Tracheal epithelial cell (primary cell): Measurements from ENCODE around the gene RBBP9. TPM values are rescaled to one million over a fixed set of nuclear protein-coding genes. Genes with fewer than 3 reads are reported as not detected.

Experiments used
- total RNA-seq: library from RNA; depleted of rRNA; stranded (reverse); fragments of >200 nt; gene quantifications from 2 replicates; pipeline ENCODE4 v1.2.1, GENCODE V29; 2014

The RBBP9 gene
- 11.9 and 12.0 TPM in 2 replicates for total RNA-seq

GRCh38 chr20:18496740-18497592 lies at the start of gene RBBP9:
TSS of gene RBBP9 (minus strand) at chr20:18497225. CDS start at chr20:18497167, 58 bp downstream.

GRCh38 chr20:18507218-18508191 lies 10.5 kb upstream of the RBBP9 start, which contains the start of gene SEC23B:
TSS of gene SEC23B (plus strand) at chr20:18507940. CDS start at chr20:18510836, 2,896 bp downstream.

GRCh38 chr20:18466894-18467730 lies 29.9 kb downstream of the RBBP9 start, which contains the start of the genes DZANK1 and POLR3F:
TSS of gene DZANK1 (minus strand) at chr20:18467030. CDS start at chr20:18465358, 1,672 bp downstream.
TSS of gene POLR3F (plus strand) at chr20:18467390. CDS start at chr20:18467507, 117 bp downstream.

Other genes starting within 250 kb of the RBBP9 start
- gene ZNF133, start 208.7 kb downstream of the RBBP9 start, total RNA-seq, result 23.0 and 29.9 TPM in 2 replicates
- 0.72 and 1.3 TPM in 2 replicates for gene DZANK1, start 30.2 kb downstream of the RBBP9 start, total RNA-seq
- 5.8 and 11.1 TPM in 2 replicates for gene POLR3F, start 29.8 kb downstream of the RBBP9 start, total RNA-seq
- gene SEC23B, start 10.7 kb upstream of the RBBP9 start, total RNA-seq, result 73.5 and 101 TPM in 2 replicates
- gene SMIM26, start 70.2 kb upstream of the RBBP9 start, total RNA-seq, result 119 and 133 TPM in 2 replicates
- gene DTD1, start 90.8 kb upstream of the RBBP9 start, total RNA-seq, result 97.6 and 123 TPM in 2 replicates